AG04449 (cell line): ENCODE data around the gene ELFN2.

Experiments
- CTCF ChIA-PET: fragments of 350-600 bp; formaldehyde crosslinking; extraction: SDS; loops from one replicate; lab custom pipeline; 2021; ENCODE audit warnings: antibody characterized with exemption; lab: Yijun Ruan, JAX
- POLR2A ChIA-PET: fragments of 400-600, 350-600 bp; formaldehyde crosslinking; extraction: SDS; loops from one replicate; lab custom pipeline; 2020; ENCODE audit warnings: antibody characterized with exemption, inconsistent platforms; lab: Yijun Ruan, JAX
- DNase-seq: peaks from one replicate; pipeline ENCODE4 v3.0.0-alpha.2; 2010; ENCODE audit warnings: low read depth, low spot score
- H3K4me3 ChIP-seq: 2 replicates; pipeline ENCODE4 v1.5.1; 2011; ENCODE audit warnings: low read depth, mild to moderate bottlenecking, control low read depth, low read length
- CTCF ChIP-seq: IDR thresholded peaks from one replicate; pipeline ENCODE4 v1.5.1; 2011; ENCODE audit warnings: mild to moderate bottlenecking, moderate library complexity, low read length, control low read depth, inconsistent platforms; ENCODE audit not compliant: insufficient read depth; ENCODE audit errors: missing control alignments

The ELFN2 gene

GRCh38 chr22:37363261-37363992 is 63.9 kb downstream of the ELFN2 start:
- DNase-seq = no peak
- CTCF ChIA-PET = interaction anchor here (1.0 kb wide), 1 partner anchor 66 kb away, joined by 3 read pairs; no protein-coding TSS in a partner anchor
- no peak for TF ChIP-seq CTCF
- no peak overlapping the region for H3K4me3 ChIP-seq
- POLR2A ChIA-PET = no interaction called here

GRCh38 chr22:37362621-37363020 is 64.7 kb downstream of the ELFN2 start:
- ChIA-PET POLR2A (no interaction called here), CTCF (no interaction called here)
- no peak for TF ChIP-seq CTCF
- DNase-seq = no peak
- H3K4me3 ChIP-seq = no peak overlapping the region

GRCh38 chr22:37358917-37359316 is 68.4 kb downstream of the ELFN2 start:
- DNase-seq = no peak
- CTCF ChIA-PET = no interaction called here
- POLR2A ChIA-PET = no interaction called here
- no peak overlapping the region for H3K4me3 ChIP-seq
- no peak for TF ChIP-seq CTCF

- no peak for DNase-seq
- no peak overlapping the region for H3K4me3 ChIP-seq
- POLR2A ChIA-PET = no interaction called here
- no peak for TF ChIP-seq CTCF
- CTCF ChIA-PET = no interaction called here
Measured at GRCh38 chr22:37358386-37358785, 68.9 kb downstream of the ELFN2 start.

- peak; percentile 2 for DNase-seq
- ChIA-PET CTCF (no interaction called here), POLR2A (no interaction called here)
- TF ChIP-seq CTCF = no peak
- no peak overlapping the region for H3K4me3 ChIP-seq
Measured at GRCh38 chr22:37357446-37358075, 69.7 kb downstream of the ELFN2 start.

- ChIA-PET POLR2A (no interaction called here), CTCF (no interaction called here)
- H3K4me3 ChIP-seq = no peak overlapping the region
- no peak for DNase-seq
- no peak for TF ChIP-seq CTCF
Measured at GRCh38 chr22:37356922-37357321, 70.4 kb downstream of the ELFN2 start.
